Neural crest cell (in vitro differentiated cells): ENCODE results near the gene PEAK1. TPM values are rescaled to one million over a fixed set of nuclear protein-coding genes. Genes with fewer than 3 reads are reported as not detected.

Experiments
- DNase-seq: peaks from one replicate; pipeline ENCODE4 v3.0.0; 2021; ENCODE audit warnings: low read depth, mixed read lengths, low spot score
- H3K27ac Mint-ChIP-seq: one replicate; pipeline ENCODE4 v1.8.0; 2021; ENCODE audit warnings: mild to moderate bottlenecking, mixed read lengths; ENCODE audit not compliant: unreplicated experiment
- H3K27me3 Mint-ChIP-seq: 2 replicates; pipeline ENCODE4 v1.8.0; 2021; ENCODE audit warnings: low read depth, mild to moderate bottlenecking, mixed read lengths
- H3K36me3 Mint-ChIP-seq: 2 replicates; pipeline ENCODE4 v1.8.0; 2021; ENCODE audit warnings: low read depth, mild to moderate bottlenecking, mixed read lengths
- H3K4me1 Mint-ChIP-seq: 2 replicates; pipeline ENCODE4 v1.8.0; 2021; ENCODE audit warnings: mixed read lengths
- H3K4me3 Mint-ChIP-seq: one replicate; pipeline ENCODE4 v1.8.0; 2021; ENCODE audit warnings: mild to moderate bottlenecking, mixed read lengths
- H3K9me3 Mint-ChIP-seq: 2 replicates; pipeline ENCODE4 v1.8.0; 2021; ENCODE audit warnings: mixed read lengths
- CTCF ChIP-seq: fragments of 200-600 bp; sonication (generic); conservative IDR thresholded peaks from 2 replicates; pipeline ENCODE4 v1.5.0; 2021; ENCODE audit warnings: antibody characterized with exemption, mild to moderate bottlenecking
- total RNA-seq: library from RNA; stranded (reverse); gene quantifications from 2 replicates; pipeline ENCODE4 v1.2.1, GENCODE V29; 2021

PEAK1 gene
- total RNA-seq, 1 donor from 2014 or later = 26.0 TPM

- no peak for TF ChIP-seq CTCF
- no peaks in the 10 kb centered on the region for H3K27me3 Mint-ChIP-seq
- H3K27ac Mint-ChIP-seq = peak overlapping the region; percentile 99
- H3K4me1 Mint-ChIP-seq = peaks cover 38% of the 10 kb centered on the region
- no peaks in the 10 kb centered on the region for H3K36me3 Mint-ChIP-seq
- no peak for DNase-seq
- no peaks in the 10 kb centered on the region for H3K9me3 Mint-ChIP-seq
- H3K4me3 Mint-ChIP-seq = peak overlapping the region; percentile 98
Observed at GRCh38 chr15:77421370-77421700, 1.4 kb upstream of the PEAK1 start.

- no peak for TF ChIP-seq CTCF
- Mint-ChIP-seq H3K4me3 (peak within 1 kb of the TSS; percentile 98), H3K9me3 (no peaks in the 10 kb centered on the region), H3K36me3 (no peaks in the 10 kb centered on the region), H3K27ac (peak within 1 kb of the TSS; percentile 99), H3K4me1 (peaks cover 38% of the 10 kb centered on the region), H3K27me3 (no peaks in the 10 kb centered on the region)
- DNase-seq = peak; percentile 58
Observed at GRCh38 chr15:77420610-77421369, 886 bp upstream of the PEAK1 start, which contains the start of gene HMG20A. HMG20A (plus strand) TSS chr15:77420888; CDS start chr15:77458408, 37,520 bp downstream.

GRCh38 chr15:77418966-77419835, 703 bp downstream of the PEAK1 start:
- H3K9me3 Mint-ChIP-seq = no peaks in the 10 kb centered on the region
- peak overlapping the region; percentile 7 for H3K27ac Mint-ChIP-seq
- H3K36me3 Mint-ChIP-seq = no peaks in the 10 kb centered on the region
- H3K4me1 Mint-ChIP-seq = peaks cover 33% of the 10 kb centered on the region
- TF ChIP-seq CTCF = peak; percentile 28
- H3K4me3 Mint-ChIP-seq = peak overlapping the region; percentile 92
- H3K27me3 Mint-ChIP-seq = no peaks in the 10 kb centered on the region
- peak; percentile 35 for DNase-seq

- Mint-ChIP-seq H3K9me3 (no peaks in the 10 kb centered on the region), H3K27me3 (no peaks in the 10 kb centered on the region), H3K27ac (no peak overlapping the region), H3K4me3 (peak overlapping the region; percentile 92), H3K36me3 (no peaks in the 10 kb centered on the region), H3K4me1 (peaks cover 26% of the 10 kb centered on the region)
- no peak for TF ChIP-seq CTCF
- DNase-seq = no peak
Observed at GRCh38 chr15:77418391-77418965, 1.4 kb downstream of the PEAK1 start.

- Mint-ChIP-seq H3K27ac (no peak overlapping the region), H3K4me3 (peak overlapping the region; percentile 92)
Observed at GRCh38 chr15:77417602-77418001, 2.3 kb downstream of the PEAK1 start.

More at GRCh38 chr15:77417602-77418001, 2.3 kb downstream of the PEAK1 start:
- peaks cover 20% of the 10 kb centered on the region for H3K4me1 Mint-ChIP-seq
- no peak for TF ChIP-seq CTCF
- DNase-seq = no peak
- H3K36me3 Mint-ChIP-seq = no peaks in the 10 kb centered on the region
- H3K9me3 Mint-ChIP-seq = no peaks in the 10 kb centered on the region
- no peaks in the 10 kb centered on the region for H3K27me3 Mint-ChIP-seq
